CD4-positive, alpha-beta T cell treated with Interleukin-15 for 4 hours (primary cell): ENCODE data around the gene ZC3H18.

Source experiments
- DNase-seq: peaks from one replicate; pipeline ENCODE4 v3.0.0-alpha.2; 2020; ENCODE audit warnings: low spot score

Gene ZC3H18

DNA sequence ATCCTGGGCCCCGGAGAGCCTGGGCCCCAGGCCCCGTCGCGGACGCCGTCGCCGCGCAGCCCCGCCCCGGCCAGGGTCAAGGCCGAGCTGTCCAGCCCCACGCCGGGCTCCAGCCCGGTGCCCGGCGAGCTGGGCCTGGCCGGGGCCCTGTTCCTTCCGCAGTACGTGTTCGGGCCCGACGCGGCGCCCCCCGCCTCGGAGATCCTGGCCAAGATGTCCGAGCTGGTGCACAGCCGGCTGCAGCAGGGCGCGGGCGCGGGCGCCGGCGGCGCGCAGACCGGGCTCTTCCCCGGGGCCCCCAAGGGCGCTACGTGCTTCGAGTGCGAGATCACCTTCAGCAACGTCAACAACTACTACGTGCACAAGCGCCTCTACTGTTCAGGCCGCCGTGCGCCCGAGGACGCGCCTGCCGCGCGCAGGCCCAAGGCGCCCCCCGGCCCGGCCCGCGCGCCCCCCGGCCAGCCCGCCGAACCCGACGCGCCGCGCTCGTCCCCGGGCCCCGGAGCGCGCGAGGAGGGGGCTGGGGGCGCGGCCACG is 36.8 kb upstream of the ZC3H18 start:
- no peak for DNase-seq

DNA sequence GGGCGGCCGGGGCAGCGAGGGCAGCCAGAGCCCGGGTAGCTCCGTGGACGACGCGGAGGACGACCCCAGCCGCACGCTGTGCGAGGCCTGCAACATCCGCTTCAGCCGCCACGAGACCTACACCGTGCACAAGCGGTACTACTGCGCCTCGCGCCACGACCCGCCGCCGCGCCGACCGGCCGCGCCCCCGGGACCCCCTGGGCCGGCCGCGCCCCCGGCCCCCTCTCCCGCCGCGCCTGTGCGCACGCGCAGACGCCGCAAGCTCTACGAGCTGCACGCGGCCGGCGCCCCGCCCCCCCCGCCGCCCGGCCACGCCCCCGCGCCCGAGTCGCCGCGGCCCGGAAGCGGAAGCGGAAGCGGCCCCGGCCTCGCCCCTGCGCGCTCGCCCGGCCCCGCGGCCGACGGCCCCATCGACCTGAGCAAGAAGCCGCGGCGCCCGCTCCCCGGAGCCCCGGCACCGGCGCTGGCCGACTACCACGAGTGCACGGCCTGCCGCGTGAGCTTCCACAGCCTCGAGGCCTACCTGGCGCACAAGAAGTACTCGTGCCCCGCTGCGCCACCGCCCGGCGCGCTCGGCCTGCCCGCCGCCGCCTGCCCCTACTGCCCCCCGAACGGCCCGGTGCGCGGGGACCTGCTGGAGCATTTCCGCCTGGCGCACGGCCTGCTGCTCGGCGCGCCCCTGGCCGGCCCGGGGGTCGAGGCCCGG is 36.1 kb upstream of the ZC3H18 start:
- peak; percentile 76 for DNase-seq

DNA sequence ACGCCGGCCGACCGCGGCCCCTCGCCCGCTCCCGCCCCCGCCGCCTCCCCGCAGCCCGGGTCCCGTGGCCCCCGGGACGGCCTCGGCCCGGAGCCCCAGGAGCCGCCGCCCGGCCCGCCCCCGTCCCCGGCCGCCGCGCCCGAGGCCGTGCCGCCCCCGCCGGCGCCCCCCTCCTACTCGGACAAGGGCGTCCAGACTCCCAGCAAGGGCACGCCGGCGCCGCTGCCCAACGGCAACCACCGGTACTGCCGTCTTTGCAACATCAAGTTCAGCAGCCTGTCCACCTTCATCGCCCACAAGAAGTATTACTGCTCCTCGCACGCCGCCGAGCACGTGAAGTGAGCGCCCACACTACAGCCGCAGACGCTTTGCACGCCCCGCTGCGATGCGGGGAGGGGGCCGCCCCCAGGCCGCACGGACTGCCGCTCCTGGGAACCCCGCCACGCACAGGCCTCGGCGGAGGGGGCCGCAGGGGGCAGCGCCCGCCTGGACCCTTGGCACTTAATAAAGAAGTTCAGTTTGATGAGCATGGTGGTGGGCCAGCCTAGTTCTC is 35.5 kb upstream of the ZC3H18 start:
- DNase-seq: peak; percentile 22

DNA sequence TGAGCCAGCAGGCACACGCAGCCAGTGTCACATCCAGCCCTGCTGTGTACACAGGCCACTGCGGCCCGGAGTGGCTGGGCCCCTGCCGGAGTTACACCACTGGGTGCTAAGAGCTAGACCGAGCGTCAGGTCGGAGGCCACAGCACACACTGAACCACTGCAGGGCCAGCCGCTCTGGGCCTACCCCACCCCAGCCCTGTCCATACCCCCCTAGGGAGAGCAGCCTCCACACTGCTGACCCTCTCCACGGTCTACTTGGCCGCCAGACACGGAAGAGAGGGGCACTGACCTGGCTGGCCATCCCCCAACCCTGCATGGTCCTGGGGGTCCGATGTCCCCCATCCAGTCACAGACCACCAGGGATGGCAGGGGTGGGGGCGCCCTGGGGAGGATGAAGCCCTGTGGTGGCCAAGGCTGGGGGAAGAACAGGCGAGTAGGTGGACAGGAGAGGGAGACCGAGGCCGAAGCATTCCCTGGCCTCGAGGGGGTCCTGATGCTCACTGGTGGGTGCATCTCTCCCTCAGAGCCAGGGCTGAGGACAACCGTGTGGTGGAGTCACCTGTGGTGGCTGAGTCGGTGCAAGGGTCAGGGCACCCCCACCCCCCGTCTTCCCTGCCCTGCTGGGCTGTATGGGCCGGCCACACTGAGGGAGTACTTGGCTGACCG is 34.9 kb upstream of the ZC3H18 start:
- DNase-seq: no peak

DNA sequence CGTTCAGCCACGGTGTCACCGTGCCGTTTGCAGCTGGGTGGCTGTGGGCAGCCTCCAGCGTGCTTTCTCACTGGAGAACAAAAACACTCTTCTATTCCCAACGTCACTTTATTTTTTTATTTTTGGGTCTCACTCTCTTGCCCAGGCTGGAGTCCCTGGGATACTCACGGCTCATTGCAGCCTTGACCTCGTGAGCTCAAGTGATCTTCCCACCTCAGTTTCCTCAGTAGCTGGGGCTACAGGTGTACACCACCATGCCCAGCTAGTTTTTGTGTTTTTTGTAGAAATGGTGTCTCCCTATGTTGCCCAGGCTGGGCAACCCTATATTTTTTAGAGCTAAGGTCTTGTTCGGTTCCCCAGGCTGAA is 34.4 kb upstream of the ZC3H18 start:
- DNase-seq: no peak

DNA sequence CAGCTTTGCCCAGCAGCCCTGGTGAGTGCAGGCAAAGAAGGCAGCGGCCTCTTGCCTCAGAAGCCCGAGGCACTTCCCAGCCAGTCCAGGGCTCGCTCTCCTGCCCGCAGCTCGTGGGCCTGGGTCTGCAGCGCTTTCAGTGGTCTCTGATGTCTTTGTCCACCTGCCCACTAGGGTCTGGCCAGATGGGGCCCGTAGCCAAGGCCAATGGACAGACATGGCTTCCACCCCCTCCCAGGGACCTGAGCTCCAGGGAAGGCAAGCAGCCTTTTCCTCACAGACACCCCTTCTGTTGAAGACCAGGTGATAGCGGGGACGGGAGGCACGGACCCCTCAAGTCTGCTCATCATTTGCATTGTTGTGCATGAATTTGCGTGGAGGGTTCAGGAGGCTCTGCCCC is 33.7 kb upstream of the ZC3H18 start:
- no peak for DNase-seq

DNA sequence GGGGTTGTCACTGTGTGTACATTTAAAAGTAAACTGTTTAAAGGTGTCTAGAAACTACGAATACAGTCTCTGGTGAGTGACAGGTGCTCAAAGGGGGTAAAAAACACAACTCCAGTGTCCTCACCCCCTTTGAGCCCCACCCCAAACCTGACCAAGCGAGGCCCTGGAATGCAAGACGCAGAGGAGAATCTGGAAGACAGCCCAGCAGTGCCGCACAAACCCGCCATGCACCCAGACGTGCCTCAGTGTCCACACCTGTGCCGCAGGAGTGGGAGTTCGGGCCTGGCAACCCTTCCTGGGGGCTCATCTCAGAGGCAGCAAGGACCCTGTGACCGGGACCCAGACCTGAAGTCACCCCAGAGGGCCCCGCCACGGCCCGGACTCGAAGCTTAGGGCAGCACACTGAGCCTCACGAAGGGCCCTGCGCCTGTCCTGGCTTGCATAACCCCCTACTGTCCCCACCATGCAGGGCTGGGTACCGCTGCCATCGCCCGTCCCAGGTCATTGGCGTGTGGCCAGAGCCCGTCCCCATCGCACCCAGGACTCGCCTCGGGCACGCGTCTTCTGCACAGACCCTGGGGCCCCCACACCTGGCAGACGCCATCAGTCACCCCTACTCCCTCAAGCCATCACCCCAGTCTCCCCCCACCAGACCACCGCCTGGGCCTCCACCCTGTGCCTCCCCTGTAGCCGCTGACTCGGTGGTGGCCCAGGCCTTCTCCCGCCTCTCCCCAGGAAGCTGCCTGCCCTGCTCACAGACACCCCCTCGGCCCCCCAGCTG is 33.0 kb upstream of the ZC3H18 start:
- DNase-seq: no peak

DNA sequence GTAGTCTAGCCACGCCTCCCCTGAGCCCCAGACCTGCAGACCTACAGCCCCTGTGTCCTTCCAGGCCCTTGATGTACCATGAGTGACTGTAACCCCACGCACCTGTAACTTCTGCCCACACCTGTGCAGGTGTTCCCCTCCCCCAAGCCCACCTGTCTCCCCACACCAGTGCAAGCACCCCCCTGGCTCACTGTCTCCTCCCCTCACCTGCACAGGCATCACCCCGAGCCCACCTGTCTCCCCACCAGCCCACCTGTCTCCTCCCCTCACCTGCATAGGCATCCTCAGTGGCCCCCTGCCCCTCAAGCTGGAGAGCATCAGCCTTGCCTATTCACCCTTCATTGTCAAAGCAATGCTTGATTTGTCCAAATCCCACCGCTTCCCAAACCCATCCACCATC is 32.3 kb upstream of the ZC3H18 start:
- DNase-seq: no peak

DNA sequence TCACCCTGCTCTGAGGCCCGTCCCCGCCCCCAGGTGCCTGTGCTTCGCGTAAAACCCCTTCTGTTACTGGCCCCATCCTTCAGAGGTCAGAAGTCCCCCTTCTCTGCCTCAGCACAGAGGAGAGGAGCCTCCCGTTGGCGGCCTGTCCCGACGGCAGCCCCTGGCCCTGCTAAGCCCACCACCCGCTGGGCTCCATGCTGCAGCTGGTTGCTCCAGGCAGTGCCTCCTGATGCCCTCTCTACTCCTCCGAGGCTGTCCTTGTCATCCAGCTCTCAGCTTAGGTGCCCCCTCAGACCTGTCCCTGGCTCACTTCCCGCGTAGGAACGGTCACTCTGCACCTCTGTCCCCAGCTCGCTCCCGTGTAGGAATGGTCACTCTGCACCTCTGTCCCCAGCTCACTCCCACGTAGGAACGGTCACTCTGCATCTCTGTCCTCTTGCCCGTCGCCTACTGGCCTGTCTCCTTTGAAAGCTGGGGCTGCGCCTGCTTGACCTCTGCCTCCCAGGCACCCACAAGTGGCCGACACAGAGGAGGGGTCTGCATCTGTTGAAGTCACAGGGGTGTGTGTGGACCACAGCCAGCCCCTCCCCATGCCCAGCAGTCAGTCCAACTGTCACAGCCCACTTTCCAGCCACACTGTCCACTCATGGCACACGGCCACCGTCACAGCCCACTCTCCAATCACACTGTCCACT is 31.7 kb upstream of the ZC3H18 start:
- no peak for DNase-seq

DNA sequence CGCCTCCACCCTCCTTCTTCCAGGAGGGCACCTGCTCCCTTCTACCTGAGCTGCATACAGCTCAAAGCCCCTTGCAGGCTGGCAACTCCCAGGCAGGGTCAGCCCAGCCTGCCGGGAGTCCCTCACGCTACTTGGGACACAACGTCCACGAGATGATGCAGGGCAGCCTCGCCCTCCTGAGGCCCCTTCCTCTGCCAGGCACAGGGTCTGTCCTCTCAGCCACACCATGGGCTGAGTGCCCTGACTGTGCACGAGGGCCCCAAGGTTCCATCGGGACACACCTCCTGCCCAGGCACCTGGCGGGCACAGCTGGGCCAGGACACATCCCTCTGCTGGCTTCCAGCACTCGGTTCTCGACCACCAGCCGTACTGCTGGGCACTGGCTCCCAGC is 30.9 kb upstream of the ZC3H18 start:
- DNase-seq: no peak

DNA sequence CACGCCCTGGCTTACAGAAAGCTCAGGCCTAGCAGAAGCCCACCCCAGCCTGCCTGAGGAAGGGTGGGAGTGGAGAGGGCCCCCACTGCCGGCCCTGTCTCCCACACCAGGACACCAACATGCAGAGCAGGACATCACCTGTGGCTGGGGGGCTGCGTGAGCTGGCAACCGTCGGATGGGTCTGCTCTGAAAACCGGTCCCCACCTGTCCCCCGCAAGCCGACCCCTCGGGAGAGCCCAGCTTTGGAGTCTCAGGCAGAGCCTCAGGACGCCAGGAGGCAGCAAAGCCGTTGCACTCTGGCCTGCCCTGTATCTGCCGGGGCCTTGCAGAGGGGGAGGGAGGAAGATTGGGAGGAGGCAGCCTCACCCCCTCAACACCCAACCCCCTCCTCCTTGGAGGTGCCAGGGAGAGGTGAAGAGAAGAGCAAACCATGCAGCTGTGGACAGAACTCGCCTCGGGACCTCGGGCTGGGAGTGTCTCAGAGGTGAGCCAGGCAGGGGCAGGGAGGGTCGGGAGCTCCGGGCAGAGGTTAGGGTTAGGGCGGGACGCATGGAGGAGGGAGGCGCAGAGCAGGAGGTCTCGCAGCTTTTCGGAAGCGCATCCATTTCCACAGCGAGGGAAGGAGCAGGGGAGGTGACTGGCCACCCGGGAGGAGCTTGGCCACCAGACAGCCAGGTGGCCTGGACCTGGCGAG is 30.4 kb upstream of the ZC3H18 start:
- no peak for DNase-seq

DNA sequence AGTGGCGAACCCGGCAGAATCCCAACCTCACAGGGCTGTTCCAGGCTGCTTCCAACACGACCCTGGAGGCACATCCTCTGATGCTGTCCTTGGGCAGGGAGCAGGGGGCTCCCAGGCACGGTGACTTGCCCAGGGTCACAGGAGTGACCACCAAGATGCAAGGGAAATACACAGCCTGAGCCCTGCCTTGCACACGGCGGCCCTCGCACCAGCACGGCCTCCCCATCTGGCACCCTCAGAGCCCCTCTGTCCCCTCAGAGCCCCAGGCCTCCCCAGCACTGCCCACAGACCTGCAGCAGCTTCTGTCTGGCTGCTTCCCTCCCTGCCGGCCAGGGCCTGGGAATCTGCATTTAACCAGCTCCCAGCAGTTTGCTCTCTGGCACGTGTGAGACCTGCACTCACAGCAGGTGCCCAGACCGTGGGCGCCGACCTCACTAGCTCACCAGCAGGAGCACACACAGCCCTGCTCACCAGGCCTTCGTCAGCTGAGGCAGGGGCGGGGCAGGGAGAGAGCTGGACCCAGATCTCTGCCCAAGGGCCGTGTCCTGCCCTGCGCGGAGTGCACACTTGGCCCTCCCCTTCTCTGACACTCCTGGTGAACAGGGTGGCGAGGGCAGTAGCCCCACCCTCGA is 29.7 kb upstream of the ZC3H18 start:
- DNase-seq: no peak

DNA sequence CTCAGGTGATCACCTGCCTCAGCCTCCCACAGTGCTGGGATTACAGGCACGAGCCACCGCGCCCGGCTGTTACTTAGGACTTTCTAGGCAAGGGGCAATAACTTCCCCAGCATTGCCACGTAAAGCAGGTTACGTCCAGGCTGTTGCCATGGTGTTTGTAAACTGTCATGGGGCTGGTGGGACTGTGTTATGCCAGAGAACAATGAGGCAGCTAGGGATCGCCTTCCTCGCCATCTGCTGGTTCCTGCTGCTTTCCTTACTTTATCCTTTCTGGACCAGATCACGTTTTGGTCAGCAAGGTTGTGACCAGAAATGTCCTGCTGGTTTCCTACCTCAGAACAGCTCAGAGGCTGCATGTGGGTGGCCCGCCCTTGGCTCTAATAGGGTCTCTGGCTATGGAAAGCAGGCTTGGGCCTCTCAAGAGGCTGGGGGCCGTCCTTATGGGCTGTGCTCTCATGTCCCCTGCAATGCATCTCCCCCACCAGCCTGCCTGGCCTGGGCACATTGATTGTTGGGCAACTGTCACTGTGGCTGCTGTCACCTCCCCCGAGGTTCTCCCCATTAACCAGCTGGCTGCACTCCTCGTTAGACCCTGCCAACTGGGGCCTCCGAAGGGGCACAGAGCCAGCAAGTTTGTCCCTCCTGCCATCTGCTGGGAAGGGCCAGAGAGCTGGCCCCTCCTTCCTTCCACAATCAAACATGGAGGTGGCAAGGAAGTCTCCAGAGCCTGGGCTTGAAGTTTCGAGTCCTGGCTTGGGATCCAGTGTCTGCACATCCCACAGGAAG is 28.2 kb upstream of the ZC3H18 start:
- no peak for DNase-seq

DNA sequence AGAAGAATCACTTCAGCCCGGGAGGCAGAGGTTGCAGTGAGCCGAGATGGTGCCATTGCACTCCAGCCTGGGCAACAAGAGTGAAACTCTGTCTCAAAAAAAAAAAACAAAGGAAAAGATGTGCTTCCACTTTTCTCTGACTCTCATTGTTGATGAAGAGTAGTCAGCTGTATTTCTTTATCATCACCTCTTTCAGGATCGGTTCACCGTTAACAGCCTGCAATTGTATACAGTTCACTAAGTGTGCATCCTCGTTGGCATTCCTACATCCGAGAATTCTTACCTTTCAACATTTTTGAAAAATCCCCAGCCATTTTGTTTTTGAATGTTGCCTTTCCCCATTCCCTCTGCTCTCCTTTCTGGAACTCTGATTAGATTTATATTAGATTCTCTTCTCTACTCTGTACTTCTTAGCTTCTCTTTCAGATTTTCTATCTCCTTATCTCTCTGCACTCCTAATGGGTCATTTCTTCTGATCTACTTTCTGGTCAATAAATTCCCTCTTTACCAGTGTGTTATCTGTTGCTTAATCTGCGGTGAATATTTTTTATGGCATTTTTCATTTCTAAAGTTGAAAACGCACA is 26.9 kb upstream of the ZC3H18 start:
- no peak for DNase-seq

DNA sequence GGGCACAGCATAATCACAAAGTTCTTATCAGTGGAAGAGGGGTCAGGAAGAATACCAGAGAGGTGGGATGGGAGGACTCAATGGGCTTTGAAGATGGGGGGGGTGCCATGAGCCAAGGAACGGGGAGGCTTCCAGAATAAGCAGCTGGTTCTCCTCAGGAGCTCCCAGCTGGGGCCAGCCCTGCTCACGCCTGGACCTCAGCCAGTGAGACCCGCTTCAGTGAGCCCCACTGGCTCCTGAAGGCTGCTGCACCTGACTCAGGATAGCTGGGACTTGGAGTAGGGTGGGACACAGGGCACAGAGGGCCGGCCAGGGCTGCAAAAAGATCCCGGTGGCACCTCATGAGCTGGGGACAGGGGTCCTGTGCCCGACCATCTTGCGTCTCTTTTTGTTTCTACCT is 24.4 kb upstream of the ZC3H18 start:
- no peak for DNase-seq

DNA sequence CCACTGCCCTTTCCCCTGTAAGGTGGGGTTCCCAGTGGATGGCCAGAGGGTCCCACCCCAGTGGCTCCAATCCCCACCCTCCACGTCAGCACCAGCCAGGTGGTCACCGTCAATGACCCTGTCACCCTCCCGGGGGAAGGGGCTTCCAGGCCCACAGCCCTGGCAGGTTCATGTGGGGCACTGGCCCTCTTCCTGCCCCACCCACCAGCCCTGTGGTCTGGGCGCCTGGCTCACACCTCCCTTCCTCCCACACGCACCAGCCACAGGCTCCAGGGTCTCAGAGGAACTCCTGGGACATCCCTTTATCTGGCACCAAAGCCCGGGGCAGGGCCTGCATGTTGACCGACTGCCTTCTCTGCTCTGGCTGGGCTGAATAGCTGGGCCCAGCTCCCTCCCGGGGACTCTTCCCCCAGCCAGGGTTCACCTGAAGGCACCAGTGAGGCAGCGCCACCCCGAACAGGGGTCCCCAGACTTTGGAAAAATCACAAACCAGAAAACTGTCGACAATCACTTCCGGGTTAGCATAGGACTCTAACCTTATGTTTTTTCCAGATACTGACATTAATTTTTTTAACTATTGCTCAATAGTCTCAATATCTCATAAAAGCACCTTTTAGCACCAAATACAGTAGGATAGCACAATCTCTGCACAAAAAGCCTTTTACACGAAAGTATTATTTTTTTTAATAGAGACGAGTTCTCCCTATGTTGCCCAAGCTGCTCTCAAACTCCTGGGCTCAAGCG is 21.9 kb upstream of the ZC3H18 start:
- DNase-seq: no peak

DNA sequence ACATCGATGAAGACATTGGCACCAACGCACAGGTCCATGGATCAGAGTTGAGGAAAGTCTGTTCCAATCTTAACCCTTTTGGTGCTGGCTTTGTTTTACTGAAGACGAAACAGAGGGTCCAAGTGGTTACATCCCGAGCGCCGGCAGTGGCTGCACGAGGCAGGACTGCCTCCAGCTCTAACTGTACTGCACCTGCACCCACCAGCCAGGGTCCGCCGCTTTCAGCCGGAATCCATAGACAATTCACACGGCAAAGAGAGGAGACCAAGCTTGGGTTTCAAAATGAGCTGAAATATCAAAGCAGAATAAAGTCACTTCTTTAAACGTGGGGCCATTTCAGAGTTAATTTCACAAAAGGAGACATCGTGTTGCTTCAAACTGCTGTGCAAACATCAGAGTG is 21.2 kb upstream of the ZC3H18 start:
- DNase-seq: no peak

DNA sequence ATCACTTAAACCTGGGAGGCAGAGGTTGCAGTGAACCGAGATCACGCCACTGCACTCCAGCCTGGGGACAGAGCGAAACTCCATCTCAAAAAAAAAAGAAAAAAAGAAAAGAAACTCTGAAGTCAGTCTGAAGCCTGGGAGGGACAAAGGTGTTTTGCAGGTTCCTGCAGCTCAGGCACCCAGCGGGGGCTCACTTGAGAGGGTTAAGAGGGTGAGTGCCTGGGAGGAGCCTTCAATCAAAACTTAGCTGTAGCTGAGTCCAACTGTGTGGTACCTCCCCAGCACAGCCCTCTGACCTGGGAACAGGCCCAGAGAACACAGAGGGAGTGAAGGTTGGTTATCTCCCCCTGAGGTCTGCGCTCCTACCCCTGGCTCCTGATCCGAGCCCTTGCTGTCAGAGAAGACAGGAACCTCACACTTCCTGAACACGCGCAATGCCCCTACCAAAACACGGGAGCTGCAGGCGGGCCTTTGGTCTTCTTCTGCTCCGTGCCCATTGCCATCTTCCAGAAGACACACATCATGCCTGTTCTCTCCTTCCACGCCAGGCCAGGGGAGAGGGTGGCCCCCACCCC is 20.4 kb upstream of the ZC3H18 start:
- DNase-seq: no peak

DNA sequence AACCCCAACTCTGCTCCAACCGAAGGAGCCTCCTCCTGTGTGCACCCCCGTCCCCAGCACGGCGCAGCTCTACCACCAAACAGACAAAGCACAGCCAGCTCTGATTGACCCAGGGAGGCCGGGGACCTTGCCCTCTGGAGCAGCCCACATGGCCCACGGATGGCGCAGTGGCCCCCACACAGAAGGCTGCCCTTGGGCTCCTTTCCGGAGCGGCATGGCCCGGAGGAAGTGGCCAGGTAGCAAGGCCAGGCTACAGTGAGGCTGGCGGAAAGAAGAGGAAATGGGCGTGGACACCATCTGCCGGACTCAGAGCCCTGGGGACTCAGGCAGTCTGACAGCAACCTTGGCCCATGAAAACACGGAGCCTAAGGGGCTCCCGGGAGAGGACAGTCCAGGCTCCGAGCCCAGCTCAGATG is 19.9 kb upstream of the ZC3H18 start:
- no peak for DNase-seq
